Endometrium (tissue), 2 donors: ENCODE measurements around the gene GPR42.

ENCODE experiments used
- FAIRE-seq: peaks from 2 replicates; lab custom pipeline; 2012; peaks lifted over from hg19 to GRCh38; lab: Jason Lieb, UNC
- donor health status: control.
- donor health status: control.

Gene GPR42

DNA sequence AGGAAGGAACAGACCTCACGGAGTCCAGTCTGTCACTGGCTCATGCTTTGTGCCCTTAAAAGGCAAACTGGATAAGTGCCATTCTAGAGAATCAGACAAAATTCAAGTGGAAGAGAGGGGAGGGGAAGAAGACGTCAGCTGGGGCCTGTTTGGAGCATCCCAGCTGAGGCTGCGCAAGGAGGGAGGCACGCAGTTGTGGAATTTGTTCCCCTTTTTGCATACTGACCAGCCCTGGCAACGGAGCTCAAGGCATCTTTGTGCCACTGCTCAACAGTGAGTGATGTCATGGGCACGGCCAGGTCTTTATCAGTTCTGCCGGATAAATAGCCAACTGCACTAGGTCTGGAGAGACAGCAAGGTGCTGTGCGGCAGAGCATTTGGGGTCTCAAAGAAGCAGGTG lies at the start of gene GPR42:
TSS of gene GPR42 (plus strand) at position 347 of the 400 bp plus-strand sequence. CDS start 292 bp downstream, outside the sequence.
- no peak for FAIRE-seq

DNA sequence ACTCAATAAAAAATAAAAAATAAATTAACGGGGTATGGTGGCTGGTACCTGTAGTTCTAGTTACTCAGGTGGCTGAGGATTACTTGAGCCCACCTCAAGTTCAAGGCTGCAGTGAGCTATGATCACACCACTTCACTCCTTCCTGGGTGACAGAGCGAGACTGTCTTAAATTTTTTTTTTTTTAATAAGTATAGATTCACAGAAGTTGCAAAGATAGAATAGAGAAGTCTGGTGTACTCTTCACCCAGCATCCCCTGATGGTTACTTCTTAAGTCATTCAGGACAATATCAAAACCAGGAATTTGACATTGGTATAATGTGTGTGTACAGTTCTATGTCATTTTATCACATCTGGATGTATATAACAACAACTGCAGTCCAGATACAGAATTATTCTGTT lies 49.6 kb upstream of the GPR42 start:
- FAIRE-seq: no peak

DNA sequence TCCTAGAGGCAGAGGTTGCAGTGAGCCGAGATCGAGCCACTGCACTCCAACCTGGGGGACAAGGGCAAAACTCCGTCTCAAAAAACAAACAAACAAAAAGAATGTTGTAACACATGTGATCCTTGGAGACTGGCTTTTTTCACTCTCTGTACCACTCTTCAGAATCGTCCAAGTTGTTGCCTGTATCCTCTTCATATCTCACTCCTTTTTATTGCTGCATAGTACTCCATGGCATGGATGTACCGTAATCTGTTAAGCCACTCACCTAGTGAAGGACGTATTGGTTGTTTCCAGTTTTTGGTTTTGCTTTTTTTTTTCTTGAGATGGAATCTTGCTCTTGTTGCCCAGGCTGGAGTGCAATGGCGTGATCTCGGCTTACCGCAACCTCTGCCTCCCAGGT lies 48.9 kb upstream of the GPR42 start:
- no peak for FAIRE-seq

- FAIRE-seq: no peak
Observed at GRCh38 chr19:35327642-35328041, 43.2 kb upstream of the GPR42 start.

DNA sequence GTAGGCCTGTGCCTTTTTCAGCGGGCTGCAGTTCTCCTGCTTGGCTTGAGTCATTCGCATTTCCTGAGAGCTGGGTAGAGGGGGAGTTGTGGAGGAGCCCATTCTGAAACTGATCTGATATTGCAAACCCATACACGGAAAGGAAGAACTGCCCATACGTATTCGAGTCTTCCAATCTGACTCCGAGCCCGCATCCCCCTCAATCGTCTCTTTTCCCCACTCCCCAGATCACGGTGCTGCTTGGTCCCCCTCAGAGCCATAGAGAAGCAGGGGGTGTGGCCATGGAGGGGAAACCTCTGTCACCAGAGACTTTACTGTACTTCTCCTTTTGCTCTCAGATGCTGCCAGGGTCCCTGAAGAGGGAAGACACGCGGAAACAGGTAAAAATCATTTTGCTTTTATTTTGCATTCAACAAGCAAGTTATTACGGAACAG lies 42.0 kb upstream of the GPR42 start, which contains the start of gene CD22:
TSS of gene CD22 (plus strand) at position 337 of the 435 bp plus-strand sequence. CDS start 2,854 bp downstream, outside the sequence.
- FAIRE-seq: no peak

- no peak for FAIRE-seq
Observed at GRCh38 chr19:35329323-35329722, 41.5 kb upstream of the GPR42 start.

- no peak for FAIRE-seq
Observed at GRCh38 chr19:35330475-35330874, 40.4 kb upstream of the GPR42 start.

DNA sequence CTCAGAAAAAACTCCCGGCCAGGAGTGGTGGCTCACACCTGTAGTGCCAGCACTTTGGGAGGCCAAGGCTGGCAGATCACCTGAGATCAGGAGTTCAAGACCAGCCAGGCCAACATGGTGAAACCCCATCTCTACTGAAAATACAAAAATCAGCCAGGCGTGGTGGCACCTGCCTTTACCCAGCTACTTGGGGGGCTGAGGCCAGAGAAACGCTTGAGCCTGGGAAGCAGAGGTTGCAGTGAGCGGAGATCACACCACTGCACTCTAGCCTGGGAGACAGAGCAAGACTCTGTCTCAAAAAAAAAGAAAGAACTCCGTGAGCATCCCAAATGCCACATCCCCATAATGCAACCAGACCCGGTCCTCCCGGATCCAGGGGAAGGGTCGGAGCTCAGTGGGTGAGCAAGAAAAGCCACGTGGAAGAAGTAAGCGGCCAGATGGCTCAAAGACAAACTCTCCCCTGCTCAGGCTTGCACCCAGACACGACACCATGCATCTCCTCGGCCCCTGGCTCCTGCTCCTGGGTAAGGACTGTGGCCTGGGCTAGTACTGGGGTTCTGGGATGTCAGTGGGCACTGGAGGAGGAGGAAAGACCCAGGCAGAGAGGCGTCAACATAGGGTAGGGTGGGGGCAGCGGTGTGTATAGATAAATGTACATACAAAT lies 39.2 kb upstream of the GPR42 start:
- FAIRE-seq: no peak

GRCh38 chr19:35332817-35333216 lies 38.1 kb upstream of the GPR42 start:
- FAIRE-seq: no peak

- no peak for FAIRE-seq
Observed at GRCh38 chr19:35334144-35334753, 36.6 kb upstream of the GPR42 start.

DNA sequence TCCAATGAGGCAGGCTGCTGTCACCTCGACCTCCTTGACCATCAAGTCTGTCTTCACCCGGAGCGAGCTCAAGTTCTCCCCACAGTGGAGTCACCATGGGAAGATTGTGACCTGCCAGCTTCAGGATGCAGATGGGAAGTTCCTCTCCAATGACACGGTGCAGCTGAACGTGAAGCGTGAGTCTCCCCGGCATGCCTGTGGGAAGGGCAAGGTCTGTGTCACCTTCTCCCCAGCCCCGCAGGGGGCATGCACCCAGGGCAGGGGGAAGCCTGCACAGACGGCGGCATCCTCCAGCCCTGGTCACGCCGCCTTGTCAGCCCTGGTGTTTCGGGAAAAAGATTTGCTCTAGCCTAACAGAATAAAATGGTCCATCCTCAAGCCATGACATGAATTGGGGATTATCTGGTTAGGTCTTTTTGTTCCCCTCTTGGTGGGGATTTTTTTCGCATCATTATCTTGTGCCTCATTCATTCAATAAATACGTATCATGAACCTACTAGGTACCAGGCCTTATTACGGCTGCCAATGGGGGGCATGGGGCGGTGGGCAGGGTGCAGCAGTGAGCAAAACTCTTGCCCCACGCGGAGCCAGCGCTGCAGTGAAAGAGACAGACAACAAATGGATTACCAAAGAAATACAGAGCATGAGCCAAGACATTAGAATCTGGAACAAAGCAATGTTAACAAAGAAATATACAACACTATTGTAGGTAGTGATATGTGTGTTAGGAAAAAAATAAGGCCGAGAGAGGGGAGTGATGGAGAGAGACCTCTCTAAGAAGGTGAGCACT lies 34.5 kb upstream of the GPR42 start:
- FAIRE-seq: no peak

- FAIRE-seq: no peak
Observed at GRCh38 chr19:35337097-35337983, 33.5 kb upstream of the GPR42 start.

DNA sequence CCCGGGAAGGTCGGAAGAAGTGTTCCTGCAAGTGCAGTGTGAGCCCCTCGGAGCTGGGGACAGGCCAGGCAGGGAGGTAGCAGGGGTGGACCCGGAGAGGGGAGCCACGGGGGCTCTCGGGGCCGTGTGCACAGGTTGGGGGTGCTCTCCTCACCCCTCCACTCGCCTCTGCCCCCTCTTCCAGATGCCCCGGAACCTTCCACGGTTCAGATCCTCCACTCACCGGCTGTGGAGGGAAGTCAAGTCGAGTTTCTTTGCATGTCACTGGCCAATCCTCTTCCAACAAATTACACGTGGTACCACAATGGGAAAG lies 32.9 kb upstream of the GPR42 start:
- no peak for FAIRE-seq

- no peak for FAIRE-seq
Observed at GRCh38 chr19:35340431-35340830, 30.4 kb upstream of the GPR42 start.

DNA sequence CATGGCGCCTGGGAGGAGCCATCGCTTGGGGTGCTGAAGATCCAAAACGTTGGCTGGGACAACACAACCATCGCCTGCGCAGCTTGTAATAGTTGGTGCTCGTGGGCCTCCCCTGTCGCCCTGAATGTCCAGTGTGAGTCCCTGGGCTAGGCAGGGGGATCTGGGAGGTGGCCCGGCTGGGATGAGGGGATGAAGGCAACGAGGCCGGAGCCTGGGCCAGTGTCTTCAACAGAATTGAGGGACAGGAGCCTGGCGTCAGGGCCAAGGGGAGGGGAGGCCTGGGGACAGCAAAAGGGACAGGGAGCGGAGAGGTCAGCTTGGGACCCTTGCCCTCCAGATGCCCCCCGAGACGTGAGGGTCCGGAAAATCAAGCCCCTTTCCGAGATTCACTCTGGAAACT lies 29.9 kb upstream of the GPR42 start:
- FAIRE-seq: no peak

GRCh38 chr19:35341565-35342225 lies 29.2 kb upstream of the GPR42 start:
- FAIRE-seq: no peak

DNA sequence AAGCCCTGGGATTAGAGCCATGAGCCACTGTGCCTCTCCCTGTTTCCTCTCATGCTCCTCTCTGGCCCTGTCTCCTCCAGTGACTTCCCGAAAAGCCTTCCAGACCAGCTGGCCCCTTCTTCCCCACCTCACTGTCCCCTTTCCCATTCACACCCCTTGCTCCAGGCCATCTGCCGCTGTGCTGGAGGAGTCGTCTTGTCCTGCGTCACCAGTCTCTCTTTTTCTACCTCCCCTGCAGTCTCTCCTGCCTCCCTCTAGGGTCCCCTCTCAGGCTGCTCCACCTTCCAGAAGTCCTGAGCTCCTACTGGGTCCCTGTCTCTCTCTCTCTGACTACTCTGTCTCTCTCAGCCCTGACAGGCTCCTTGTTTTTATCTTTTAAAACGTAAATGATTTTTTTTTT lies 28.4 kb upstream of the GPR42 start:
- no peak for FAIRE-seq

DNA sequence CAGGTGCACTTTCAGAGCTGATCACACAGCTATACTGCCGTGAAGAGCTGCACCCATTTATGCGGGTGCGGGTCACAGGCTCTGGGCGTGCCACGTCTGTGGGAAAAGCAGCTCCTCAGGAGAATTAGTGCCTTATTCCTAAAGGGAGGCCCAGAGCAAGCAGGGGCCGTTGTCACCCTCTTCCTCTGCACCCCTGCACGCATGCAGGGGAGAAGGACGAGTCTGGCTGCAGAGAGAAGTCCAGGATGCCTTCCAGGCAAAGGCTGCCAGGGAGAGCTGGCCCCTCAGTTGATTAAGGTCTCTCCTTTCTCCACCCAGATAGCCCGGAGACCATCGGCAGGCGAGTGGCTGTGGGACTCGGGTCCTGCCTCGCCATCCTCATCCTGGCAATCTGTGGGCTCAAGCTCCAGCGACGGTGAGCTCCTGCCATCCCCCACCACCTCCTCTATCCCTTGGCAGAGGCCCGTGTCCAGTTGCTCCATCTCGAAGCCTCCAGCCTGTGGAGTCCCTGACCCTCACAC lies 26.3 kb upstream of the GPR42 start:
- no peak for FAIRE-seq

GRCh38 chr19:35345671-35346111 lies 25.2 kb upstream of the GPR42 start:
- no peak for FAIRE-seq

GRCh38 chr19:35346193-35347052 lies 24.4 kb upstream of the GPR42 start:
- FAIRE-seq: no peak
